ENCODE results near the gene MED25. TPM values are rescaled to one million over a fixed set of nuclear protein-coding genes. Genes with fewer than 3 reads are reported as not detected.

The MED25 gene
- total and polyA plus RNA-seq, 2 experiments from 2014 or later: 45.6 to 58.6 TPM

DNA sequence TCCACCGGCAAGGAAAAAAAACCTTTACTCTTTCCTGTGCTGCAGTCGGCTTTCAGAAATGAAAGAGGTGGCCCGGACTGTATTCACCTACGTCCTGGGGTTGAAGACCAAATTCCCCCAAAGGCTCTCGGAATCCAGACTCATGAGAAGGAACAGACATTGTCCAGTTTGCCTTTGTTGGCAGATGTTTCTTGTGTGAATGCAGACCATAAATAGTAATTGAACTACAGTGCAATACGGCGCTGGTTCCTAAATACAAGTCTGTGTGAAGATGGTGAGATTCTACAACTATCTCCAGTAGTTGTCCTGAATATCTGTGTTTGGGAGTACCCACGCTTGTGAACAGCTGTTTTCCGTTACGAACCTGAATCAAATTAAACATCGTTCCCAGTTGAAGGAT, 21.6 kb downstream of the MED25 start:
- Histone ChIP-seq H3K27ac (ENCODE audit: low read depth) (no peak overlapping the region), H3F3A (replicated peaks; ENCODE audit: low read depth) (0 out of 2 replicates have a peak, but pooled peaks cover 3% of the 10 kb centered on the region), H3K36me3 (ENCODE audit: insufficient read depth) (no peaks in the 10 kb centered on the region), H3K4me3 (no peak overlapping the region), H3K4me1 (ENCODE audit: insufficient read depth) (no peaks in the 10 kb centered on the region), H2AFZ (no peak overlapping the region), H3K9me2 (ENCODE audit: insufficient read depth) (no peaks in the 10 kb centered on the region), H3K27me3 (ENCODE audit: insufficient read depth) (no peaks in the 10 kb centered on the region), H3K4me2 (no peak overlapping the region), H4K20me1 (replicated peaks; ENCODE audit: insufficient read depth) (peaks cover 4% of the 10 kb centered on the region; the same call in 1 of the 2 replicates), H3K79me2 (replicated peaks; ENCODE audit: insufficient read depth) (no peaks in the 10 kb centered on the region)
- Mint-ChIP-seq H3K27me3 (ENCODE audit: insufficient read depth, low read depth, poor library complexity) (peaks cover 16% of the 10 kb centered on the region), H3K4me1 (peaks cover 6% of the 10 kb centered on the region), H3K27ac (no peak overlapping the region), H3K4me3 (no peak overlapping the region), H3K36me3 (ENCODE audit: low read depth) (peaks cover 43% of the 10 kb centered on the region), H3K9me3 (no peaks in the 10 kb centered on the region; the same call in 2 of the 3 replicates)
- DNase-seq (ENCODE audit: low spot score): no peak
- TF ChIP-seq STAT1 (IDR thresholded peaks at IDR 0.05; ENCODE audit: unreplicated experiment): no peak
- no peak for TF ChIP-seq EZH2phosphoT487 (IDR thresholded peaks at IDR 0.05; ENCODE audit: unreplicated experiment)
- TF ChIP-seq, protein P1, sequence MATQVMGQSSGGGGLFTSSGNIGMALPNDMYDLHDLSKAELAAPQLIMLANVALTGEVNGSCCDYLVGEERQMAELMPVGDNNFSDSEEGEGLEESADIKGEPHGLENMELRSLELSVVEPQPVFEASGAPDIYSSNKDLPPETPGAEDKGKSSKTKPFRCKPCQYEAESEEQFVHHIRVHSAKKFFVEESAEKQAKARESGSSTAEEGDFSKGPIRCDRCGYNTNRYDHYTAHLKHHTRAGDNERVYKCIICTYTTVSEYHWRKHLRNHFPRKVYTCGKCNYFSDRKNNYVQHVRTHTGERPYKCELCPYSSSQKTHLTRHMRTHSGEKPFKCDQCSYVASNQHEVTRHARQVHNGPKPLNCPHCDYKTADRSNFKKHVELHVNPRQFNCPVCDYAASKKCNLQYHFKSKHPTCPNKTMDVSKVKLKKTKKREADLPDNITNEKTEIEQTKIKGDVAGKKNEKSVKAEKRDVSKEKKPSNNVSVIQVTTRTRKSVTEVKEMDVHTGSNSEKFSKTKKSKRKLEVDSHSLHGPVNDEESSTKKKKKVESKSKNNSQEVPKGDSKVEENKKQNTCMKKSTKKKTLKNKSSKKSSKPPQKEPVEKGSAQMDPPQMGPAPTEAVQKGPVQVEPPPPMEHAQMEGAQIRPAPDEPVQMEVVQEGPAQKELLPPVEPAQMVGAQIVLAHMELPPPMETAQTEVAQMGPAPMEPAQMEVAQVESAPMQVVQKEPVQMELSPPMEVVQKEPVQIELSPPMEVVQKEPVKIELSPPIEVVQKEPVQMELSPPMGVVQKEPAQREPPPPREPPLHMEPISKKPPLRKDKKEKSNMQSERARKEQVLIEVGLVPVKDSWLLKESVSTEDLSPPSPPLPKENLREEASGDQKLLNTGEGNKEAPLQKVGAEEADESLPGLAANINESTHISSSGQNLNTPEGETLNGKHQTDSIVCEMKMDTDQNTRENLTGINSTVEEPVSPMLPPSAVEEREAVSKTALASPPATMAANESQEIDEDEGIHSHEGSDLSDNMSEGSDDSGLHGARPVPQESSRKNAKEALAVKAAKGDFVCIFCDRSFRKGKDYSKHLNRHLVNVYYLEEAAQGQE (IDR thresholded peaks at IDR 0.05; ENCODE audit: unreplicated experiment): no peak
- no peak for TF ChIP-seq POLR2AphosphoS5 (IDR thresholded peaks at IDR 0.05; ENCODE audit: low read depth)
- no peak for TF ChIP-seq EZH2 (IDR thresholded peaks at IDR 0.05; ENCODE audit: low read depth, unreplicated experiment)
- TF ChIP-seq, protein P2, sequence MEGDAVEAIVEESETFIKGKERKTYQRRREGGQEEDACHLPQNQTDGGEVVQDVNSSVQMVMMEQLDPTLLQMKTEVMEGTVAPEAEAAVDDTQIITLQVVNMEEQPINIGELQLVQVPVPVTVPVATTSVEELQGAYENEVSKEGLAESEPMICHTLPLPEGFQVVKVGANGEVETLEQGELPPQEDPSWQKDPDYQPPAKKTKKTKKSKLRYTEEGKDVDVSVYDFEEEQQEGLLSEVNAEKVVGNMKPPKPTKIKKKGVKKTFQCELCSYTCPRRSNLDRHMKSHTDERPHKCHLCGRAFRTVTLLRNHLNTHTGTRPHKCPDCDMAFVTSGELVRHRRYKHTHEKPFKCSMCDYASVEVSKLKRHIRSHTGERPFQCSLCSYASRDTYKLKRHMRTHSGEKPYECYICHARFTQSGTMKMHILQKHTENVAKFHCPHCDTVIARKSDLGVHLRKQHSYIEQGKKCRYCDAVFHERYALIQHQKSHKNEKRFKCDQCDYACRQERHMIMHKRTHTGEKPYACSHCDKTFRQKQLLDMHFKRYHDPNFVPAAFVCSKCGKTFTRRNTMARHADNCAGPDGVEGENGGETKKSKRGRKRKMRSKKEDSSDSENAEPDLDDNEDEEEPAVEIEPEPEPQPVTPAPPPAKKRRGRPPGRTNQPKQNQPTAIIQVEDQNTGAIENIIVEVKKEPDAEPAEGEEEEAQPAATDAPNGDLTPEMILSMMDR (conservative IDR thresholded peaks at IDR 0.05; ENCODE audit: low read depth in 2 of 2): no peak
- TF ChIP-seq JUNB (IDR thresholded peaks at IDR 0.05; ENCODE audit: unreplicated experiment): no peak
- TF ChIP-seq ZNF331 (CRISPR knock-in tag; IDR thresholded peaks at IDR 0.05; ENCODE audit: low read depth): no peak
- no peak for TF ChIP-seq NANOG (IDR thresholded peaks at IDR 0.05; ENCODE audit: borderline replicate concordance)
- TF ChIP-seq ZNF114 (CRISPR knock-in tag; IDR thresholded peaks at IDR 0.05): no peak
- TF ChIP-seq, protein P3, sequence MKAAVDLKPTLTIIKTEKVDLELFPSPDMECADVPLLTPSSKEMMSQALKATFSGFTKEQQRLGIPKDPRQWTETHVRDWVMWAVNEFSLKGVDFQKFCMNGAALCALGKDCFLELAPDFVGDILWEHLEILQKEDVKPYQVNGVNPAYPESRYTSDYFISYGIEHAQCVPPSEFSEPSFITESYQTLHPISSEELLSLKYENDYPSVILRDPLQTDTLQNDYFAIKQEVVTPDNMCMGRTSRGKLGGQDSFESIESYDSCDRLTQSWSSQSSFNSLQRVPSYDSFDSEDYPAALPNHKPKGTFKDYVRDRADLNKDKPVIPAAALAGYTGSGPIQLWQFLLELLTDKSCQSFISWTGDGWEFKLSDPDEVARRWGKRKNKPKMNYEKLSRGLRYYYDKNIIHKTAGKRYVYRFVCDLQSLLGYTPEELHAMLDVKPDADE (IDR thresholded peaks at IDR 0.05): no peak
- TF ChIP-seq CREB1 (CRISPR knock-in tag; IDR thresholded peaks at IDR 0.05; ENCODE audit: low read depth): no peak
- TF ChIP-seq, protein P4, sequence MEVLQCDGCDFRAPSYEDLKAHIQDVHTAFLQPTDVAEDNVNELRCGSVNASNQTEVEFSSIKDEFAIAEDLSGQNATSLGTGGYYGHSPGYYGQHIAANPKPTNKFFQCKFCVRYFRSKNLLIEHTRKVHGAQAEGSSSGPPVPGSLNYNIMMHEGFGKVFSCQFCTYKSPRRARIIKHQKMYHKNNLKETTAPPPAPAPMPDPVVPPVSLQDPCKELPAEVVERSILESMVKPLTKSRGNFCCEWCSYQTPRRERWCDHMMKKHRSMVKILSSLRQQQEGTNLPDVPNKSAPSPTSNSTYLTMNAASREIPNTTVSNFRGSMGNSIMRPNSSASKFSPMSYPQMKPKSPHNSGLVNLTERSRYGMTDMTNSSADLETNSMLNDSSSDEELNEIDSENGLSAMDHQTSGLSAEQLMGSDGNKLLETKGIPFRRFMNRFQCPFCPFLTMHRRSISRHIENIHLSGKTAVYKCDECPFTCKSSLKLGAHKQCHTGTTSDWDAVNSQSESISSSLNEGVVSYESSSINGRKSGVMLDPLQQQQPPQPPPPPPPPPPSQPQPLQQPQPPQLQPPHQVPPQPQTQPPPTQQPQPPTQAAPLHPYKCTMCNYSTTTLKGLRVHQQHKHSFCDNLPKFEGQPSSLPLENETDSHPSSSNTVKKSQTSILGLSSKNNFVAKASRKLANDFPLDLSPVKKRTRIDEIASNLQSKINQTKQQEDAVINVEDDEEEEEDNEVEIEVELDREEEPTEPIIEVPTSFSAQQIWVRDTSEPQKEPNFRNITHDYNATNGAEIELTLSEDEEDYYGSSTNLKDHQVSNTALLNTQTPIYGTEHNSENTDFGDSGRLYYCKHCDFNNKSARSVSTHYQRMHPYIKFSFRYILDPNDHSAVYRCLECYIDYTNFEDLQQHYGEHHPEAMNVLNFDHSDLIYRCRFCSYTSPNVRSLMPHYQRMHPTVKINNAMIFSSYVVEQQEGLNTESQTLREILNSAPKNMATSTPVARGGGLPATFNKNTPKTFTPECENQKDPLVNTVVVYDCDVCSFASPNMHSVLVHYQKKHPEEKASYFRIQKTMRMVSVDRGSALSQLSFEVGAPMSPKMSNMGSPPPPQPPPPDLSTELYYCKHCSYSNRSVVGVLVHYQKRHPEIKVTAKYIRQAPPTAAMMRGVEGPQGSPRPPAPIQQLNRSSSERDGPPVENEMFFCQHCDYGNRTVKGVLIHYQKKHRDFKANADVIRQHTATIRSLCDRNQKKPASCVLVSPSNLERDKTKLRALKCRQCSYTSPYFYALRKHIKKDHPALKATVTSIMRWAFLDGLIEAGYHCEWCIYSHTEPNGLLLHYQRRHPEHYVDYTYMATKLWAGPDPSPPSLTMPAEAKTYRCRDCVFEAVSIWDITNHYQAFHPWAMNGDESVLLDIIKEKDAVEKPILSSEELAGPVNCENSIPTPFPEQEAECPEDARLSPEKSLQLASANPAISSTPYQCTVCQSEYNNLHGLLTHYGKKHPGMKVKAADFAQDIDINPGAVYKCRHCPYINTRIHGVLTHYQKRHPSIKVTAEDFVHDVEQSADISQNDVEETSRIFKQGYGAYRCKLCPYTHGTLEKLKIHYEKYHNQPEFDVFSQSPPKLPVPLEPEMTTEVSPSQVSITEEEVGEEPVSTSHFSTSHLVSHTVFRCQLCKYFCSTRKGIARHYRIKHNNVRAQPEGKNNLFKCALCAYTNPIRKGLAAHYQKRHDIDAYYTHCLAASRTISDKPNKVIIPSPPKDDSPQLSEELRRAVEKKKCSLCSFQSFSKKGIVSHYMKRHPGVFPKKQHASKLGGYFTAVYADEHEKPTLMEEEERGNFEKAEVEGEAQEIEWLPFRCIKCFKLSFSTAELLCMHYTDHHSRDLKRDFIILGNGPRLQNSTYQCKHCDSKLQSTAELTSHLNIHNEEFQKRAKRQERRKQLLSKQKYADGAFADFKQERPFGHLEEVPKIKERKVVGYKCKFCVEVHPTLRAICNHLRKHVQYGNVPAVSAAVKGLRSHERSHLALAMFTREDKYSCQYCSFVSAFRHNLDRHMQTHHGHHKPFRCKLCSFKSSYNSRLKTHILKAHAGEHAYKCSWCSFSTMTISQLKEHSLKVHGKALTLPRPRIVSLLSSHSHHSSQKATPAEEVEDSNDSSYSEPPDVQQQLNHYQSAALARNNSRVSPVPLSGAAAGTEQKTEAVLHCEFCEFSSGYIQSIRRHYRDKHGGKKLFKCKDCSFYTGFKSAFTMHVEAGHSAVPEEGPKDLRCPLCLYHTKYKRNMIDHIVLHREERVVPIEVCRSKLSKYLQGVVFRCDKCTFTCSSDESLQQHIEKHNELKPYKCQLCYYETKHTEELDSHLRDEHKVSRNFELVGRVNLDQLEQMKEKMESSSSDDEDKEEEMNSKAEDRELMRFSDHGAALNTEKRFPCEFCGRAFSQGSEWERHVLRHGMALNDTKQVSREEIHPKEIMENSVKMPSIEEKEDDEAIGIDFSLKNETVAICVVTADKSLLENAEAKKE (CRISPR knock-in tag; IDR thresholded peaks at IDR 0.05): no peak
- no peak for ATAC-seq

All from GM23338 (cell line).